VCaP (cell line): Measurements from ENCODE around the gene UBC.
"Not testable (repeated sequence)": the region's sequence is repeated elsewhere in the genome, so short reads cannot be mapped to it uniquely, and the experiment has no call there.

Experiments
- H3K27ac ChIP-seq: fragments of 450-650 bp; 2 replicates; pipeline ENCODE4 v1.5.1; 2017
- TF ChIP-seq, protein P1 (sequence below): fragments of 450-650 bp; conservative IDR thresholded peaks from 2 replicates; pipeline ENCODE4 v1.5.1; 2017; ENCODE audit warnings: mild to moderate bottlenecking, moderate library complexity

Gene UBC

DNA sequence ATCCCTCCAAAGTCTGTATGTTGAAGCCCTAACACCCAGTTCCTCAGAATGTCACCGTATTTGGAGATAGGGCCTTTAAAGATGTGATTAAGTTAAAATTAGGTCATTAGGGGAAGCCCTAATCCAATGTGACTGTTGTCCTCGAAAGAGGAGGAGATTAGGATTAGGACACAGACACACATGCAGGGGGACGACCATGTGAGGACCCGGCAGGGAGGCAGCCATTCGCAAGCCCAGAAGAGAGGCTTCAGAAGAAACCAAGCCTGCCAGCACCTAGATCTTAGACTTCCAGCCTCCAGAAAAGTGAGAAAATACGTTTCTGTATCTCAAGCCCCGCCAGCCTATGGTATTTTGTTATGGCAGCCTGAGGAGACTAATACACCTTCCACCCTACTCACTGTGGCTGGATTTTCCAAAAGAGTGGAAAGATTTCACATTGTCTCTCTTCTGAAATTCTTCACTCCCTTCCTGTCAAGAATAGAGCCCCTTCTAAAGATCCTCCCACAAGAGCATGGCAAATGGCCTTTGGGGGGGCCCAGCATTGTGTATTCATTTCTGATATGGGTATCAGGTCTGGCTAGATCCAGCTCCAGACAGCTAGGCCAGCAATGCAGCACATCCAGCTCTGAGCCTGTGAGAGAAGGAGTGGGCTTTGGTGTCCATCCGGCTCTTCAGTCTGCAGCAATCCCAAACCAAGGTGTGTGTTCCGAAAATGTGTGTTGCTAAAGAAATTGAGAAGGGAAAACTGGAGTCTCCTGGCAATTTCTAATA is 15.4 kb upstream of the UBC start:
- TF ChIP-seq, protein P1, sequence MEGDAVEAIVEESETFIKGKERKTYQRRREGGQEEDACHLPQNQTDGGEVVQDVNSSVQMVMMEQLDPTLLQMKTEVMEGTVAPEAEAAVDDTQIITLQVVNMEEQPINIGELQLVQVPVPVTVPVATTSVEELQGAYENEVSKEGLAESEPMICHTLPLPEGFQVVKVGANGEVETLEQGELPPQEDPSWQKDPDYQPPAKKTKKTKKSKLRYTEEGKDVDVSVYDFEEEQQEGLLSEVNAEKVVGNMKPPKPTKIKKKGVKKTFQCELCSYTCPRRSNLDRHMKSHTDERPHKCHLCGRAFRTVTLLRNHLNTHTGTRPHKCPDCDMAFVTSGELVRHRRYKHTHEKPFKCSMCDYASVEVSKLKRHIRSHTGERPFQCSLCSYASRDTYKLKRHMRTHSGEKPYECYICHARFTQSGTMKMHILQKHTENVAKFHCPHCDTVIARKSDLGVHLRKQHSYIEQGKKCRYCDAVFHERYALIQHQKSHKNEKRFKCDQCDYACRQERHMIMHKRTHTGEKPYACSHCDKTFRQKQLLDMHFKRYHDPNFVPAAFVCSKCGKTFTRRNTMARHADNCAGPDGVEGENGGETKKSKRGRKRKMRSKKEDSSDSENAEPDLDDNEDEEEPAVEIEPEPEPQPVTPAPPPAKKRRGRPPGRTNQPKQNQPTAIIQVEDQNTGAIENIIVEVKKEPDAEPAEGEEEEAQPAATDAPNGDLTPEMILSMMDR, result no peak

DNA sequence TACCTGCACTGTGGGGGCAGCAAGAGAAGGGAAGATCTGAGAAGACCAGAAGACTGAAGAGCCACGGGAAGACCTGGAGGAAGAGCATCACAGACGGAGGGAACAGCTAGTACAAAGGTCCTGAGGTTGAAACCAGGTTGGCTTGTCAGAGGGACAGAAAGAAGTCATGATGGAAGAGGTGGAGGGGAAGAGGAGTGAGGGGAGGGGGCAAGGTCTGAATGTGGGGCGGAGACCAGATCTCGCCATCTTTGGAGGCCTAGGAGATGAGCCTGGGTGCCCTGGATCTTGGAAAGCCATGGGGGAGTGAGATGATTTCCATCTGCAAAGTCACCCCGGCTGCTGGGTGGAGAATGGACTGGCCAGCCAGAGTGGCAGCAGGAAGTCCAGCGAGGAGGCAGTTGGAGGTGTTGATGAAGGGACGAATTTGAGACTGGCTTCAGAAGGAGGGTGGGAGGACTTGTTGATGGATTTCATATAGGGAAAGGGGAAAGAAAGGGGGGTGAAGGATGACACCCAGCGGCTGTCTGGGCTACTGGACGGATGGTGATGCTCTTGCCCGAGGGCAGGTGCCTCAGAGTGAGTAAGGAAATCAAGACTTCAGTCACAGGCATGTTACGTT is 14.6 kb upstream of the UBC start:
- TF ChIP-seq, protein P1, result no peak
- H3K27ac ChIP-seq, result no peak overlapping the region

More for the DNA sequence above, 15.4 kb upstream of the UBC start:
- no peak overlapping the region for H3K27ac ChIP-seq

DNA sequence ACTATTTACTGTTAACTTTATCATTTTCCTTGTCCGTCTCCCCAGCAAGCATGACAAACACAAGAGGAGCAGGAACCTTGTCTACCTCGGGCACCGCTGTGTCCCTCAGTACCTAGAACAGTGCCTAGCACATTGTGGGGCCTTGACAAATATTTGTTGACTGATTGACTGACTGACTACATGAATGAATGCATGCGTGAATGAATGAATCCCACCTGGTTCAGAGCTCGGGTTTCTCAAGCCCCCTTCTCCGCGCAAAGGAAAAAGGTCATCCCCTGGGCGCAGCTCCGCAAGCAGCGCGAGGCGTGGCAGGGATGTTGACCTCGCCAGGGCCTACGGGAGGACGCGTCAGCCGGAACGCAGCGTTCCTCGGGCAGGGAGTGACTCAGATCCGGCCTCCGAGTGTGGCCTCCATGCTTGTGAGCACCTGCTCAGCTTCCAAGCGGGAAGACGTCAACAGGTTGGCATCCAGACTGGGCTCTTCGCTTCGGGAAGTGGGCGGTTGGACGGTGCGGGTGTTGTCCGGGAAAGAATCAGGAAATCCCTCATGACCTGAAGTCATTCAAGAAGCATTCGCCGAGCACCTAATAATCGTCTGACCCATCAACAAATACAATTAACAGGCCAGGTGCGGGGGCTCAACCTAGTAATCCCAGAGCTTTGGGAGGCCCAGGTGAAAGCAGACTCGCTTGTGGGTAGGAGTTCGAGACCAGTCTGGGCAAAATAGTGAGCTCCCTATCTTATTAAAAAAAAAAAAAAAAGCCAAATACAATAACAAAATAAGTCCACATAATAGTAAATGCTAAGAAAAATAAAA is 13.9 kb upstream of the UBC start:
- H3K27ac ChIP-seq, result peak overlapping the region; percentile 84
- TF ChIP-seq, protein P1, result no peak

DNA sequence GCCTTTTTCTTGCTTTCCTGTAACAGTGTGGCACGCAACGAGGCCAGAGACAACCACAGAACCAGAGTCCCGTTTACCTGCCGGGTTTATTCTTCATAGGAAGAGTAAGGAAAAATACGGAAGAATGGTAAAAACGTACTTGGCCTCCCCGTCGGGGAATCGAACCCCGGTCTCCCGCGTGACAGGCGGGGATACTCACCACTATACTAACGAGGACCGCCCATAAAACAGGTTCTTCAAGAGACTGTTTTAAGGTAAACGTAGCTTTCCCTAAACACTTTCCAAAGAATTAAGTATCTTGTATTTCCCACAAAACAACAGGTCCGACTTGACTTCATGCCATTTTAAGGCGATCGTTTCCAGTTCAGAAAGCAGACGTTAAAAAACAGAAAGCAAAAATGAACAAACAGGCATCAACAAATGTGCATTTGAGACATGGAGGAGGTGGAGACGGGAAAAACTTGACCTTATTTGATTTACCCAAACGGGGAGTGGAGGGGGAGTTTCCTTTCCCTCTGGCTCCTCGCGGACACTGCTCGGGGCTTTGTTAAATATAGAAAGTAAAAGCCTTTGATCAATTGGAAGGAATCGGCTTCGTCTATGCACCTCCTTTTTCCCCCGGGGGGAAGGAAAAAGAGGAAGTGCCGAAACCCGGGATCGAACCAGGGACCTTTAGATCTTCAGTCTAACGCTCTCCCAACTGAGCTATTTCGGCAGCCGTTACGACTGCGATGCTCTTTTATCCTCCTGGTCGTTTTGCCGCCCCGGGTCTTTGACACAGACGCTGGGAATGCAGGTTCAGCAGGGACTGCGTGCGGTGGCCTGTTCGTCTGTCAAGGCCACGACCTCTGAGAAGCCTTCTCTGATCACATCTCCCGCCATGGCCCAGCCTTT is 13.0 kb upstream of the UBC start:
- TF ChIP-seq, protein P1, result no peak
- H3K27ac ChIP-seq, result peak overlapping the region; percentile 84

DNA sequence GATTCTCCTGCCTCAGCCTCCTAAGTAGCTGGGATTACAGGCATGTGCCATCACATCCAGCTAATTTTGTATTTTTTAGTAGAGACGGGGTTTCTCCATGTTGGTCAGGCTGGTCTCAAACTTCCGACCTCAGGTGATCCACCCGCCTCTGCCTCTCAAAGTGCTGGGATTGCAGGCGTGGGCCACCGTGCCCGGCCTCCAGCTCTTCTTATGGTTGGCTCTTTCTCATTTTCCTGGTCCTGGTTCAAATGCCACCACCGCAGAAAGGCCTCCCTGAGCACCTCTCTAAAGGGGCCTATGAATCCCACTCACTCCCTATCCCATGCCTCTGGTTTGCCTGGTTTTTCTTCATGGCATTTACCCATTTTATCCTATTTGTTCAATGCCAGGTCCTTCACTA is 11.3 kb upstream of the UBC start:
- not testable (repeated sequence) for H3K27ac ChIP-seq

DNA sequence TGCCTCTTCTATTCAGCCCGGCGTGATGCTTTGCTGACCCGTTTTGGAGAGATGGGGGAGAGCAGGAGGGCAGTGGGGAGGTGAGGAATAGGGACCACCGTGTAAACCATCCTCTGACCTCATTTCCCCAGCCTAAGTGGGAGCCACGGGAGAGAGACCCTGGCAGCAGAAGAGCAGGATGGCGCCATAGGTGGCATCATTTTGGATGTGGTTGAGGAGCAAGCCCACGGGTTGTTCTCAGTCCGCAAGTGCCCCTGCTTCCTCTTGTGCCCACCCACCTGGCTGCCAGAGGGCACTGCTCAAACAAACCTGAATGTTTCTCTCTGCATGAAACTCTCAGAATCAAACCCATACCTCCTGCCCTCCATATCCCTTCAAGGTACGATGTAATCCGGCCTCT is 10.7 kb upstream of the UBC start:
- TF ChIP-seq, protein P1, result no peak
- H3K27ac ChIP-seq, result no peak overlapping the region

DNA sequence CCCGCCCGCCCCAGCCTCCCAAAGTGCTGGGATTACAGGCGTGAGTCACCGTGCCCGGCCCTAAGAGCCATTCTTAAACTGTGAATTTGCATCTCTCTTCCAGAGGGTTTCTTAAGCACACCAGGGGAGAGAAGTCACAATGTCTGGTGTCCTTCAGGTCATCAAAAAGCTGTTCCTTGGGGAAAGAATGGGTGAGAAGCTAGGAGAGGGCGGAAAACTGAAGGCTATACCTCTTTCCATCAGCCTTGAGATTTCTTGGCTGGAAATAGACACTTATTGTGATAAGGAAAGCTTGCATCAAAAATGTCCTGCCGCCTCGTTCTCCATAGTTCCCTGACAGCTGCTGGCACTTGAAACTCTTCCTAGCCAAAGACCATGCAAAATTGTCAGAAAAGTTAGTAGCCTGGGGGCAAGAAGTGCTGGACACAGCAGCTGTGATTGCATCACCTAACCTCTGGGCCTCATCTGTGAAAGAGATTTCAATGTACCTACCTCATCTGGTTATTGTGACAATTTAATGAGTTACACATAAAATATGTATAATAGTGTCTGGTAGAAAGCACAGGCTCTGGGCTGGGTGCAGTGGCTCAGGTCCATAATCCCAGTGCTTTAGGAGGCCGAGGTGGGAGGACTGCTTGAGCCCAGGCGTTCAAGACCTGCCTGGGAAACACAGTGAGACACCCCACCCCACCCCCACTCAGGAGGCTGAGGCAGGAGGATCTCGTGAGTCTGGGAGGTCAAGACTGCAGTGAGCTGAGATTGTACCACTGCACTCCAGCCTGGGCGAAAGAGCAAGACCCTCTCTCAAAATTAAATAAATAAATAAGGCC is 9.7 kb upstream of the UBC start:
- TF ChIP-seq, protein P1, result no peak
- no peak overlapping the region for H3K27ac ChIP-seq
